CD14-positive monocyte (primary cell): Measurements from ENCODE around the gene MBP. TPM values are rescaled to one million over a fixed set of nuclear protein-coding genes. Genes with fewer than 3 reads are reported as not detected.

ENCODE experiments used
- DNase-seq, 3 donors: peaks; one replicate each; pipeline ENCODE4 v3.0.0-alpha.2; 2011 to 2022
- H2AFZ ChIP-seq: 2 replicates; pipeline ENCODE4 v1.6.0; 2012; ENCODE audit warnings: mild to moderate bottlenecking, low read depth, low read length, inconsistent platforms; ENCODE audit not compliant: insufficient read depth, poor library complexity, severe bottlenecking
- H3K27ac ChIP-seq, 2 donors: 1 replicate in 1 of 2; 2 replicates in 1 of 2; pipeline ENCODE4 v1.5.1; 2012 to 2013; ENCODE audit warnings: low read length in 2 of 2, control low read depth in 1 of 2, inconsistent platforms in 1 of 2, low read depth in 1 of 2, mild to moderate bottlenecking in 1 of 2
- H3K27me3 ChIP-seq, 2 donors: one replicate each; pipeline versions ENCODE4 v1.6.0 to v1.6.1; 2011 to 2013; ENCODE audit warnings: low read length in 2 of 2; ENCODE audit not compliant: control insufficient read depth in 2 of 2, insufficient read depth in 2 of 2
- H3K36me3 ChIP-seq, 2 donors: replicated peaks in 1 of 2; 1 replicate in 1 of 2; 2 replicates in 1 of 2; pipeline versions ENCODE4 v1.5.1 to v1.6.1; 2012 to 2013; ENCODE audit warnings: low read length in 2 of 2, control low read depth in 1 of 2, inconsistent platforms in 1 of 2, mild to moderate bottlenecking in 1 of 2; ENCODE audit not compliant: insufficient read depth in 2 of 2, control insufficient read depth in 1 of 2
- H3K4me1 ChIP-seq, 2 donors: 1 replicate in 1 of 2; 2 replicates in 1 of 2; pipeline versions ENCODE4 v1.5.1 to v1.6.1; 2012 to 2013; ENCODE audit warnings: low read length in 2 of 2, control low read depth in 1 of 2, inconsistent platforms in 1 of 2, mild to moderate bottlenecking in 1 of 2, moderate library complexity in 1 of 2; ENCODE audit not compliant: insufficient read depth in 2 of 2, control insufficient read depth in 1 of 2
- H3K4me2 ChIP-seq: replicated peaks from 2 replicates; pipeline ENCODE3; 2012; ENCODE audit warnings: low read length, moderate library complexity, mild to moderate bottlenecking; ENCODE audit not compliant: poor library complexity, severe bottlenecking; ENCODE audit errors: extremely low read depth
- H3K4me3 ChIP-seq, 3 experiments: fragments of 200-600 bp in 1 of 3; sonication (generic) in 1 of 3; replicated peaks in 1 of 3; 1 replicate in 2 of 3; 2 replicates in 1 of 3; pipeline ENCODE4 v1.5.1; 2011 to 2013; ENCODE audit warnings: low read length in 3 of 3, mild to moderate bottlenecking in 3 of 3, control low read depth in 2 of 3, low read depth in 2 of 3, inconsistent platforms in 1 of 3, moderate library complexity in 1 of 3
- H3K79me2 ChIP-seq: 2 replicates; pipeline ENCODE4 v1.6.0; 2012; ENCODE audit warnings: mild to moderate bottlenecking, control low read depth, inconsistent platforms, low read length, moderate library complexity; ENCODE audit not compliant: insufficient read depth
- H3K9ac ChIP-seq: 2 replicates; pipeline ENCODE4 v1.6.0; 2017; ENCODE audit warnings: low read length, mild to moderate bottlenecking; ENCODE audit not compliant: insufficient read depth, poor library complexity, severe bottlenecking
- H3K9me3 ChIP-seq, 2 donors: replicated peaks in 1 of 2; 1 replicate in 1 of 2; 2 replicates in 1 of 2; pipeline versions ENCODE4 v1.5.1 to v1.6.1; 2012 to 2013; ENCODE audit warnings: low read length in 2 of 2, control low read depth in 1 of 2; ENCODE audit not compliant: control insufficient read depth in 1 of 2, insufficient read depth in 1 of 2
- H4K20me1 ChIP-seq: 2 replicates; pipeline ENCODE4 v1.6.0; 2012; ENCODE audit warnings: mild to moderate bottlenecking, low read length, control low read depth, moderate library complexity; ENCODE audit not compliant: insufficient read depth
- H3K27ac Mint-ChIP-seq, 7 donors: one replicate each; pipeline ENCODE4 v1.8.0; 2020; ENCODE audit warnings: mild to moderate bottlenecking in 7 of 7, mixed read lengths in 7 of 7, moderate library complexity in 6 of 7, inconsistent platforms in 2 of 7
- H3K27me3 Mint-ChIP-seq, 3 donors: one replicate each; pipeline ENCODE4 v1.8.0; 2021 to 2022; ENCODE audit warnings: low read depth in 3 of 3, mild to moderate bottlenecking in 3 of 3, mixed read lengths in 3 of 3, moderate library complexity in 3 of 3, inconsistent platforms in 1 of 3
- H3K36me3 Mint-ChIP-seq, 2 donors: one replicate each; pipeline ENCODE4 v1.8.0; 2020; ENCODE audit warnings: mixed read lengths in 2 of 2, inconsistent platforms in 1 of 2, mild to moderate bottlenecking in 1 of 2
- H3K4me1 Mint-ChIP-seq: one replicate; pipeline ENCODE4 v1.8.0; 2020; ENCODE audit warnings: mild to moderate bottlenecking, mixed read lengths
- H3K4me3 Mint-ChIP-seq, 2 donors: one replicate each; pipeline ENCODE4 v1.8.0; 2020; ENCODE audit warnings: mild to moderate bottlenecking in 2 of 2, mixed read lengths in 2 of 2, moderate library complexity in 1 of 2
- H3K9me3 Mint-ChIP-seq, 7 donors: one replicate each; pipeline ENCODE4 v1.8.0; 2020 to 2022; ENCODE audit warnings: mixed read lengths in 7 of 7, mild to moderate bottlenecking in 6 of 7, moderate library complexity in 6 of 7, inconsistent platforms in 2 of 7
- CTCF ChIP-seq: fragments of 200-600 bp; IDR thresholded peaks from one replicate; pipeline ENCODE4 v1.8.0; 2022; ENCODE audit warnings: antibody characterized with exemption, mild to moderate bottlenecking
- WGBS: methylation state at CpG from one replicate; pipeline ENCODE4 v1.1.5; 2013; ENCODE audit warnings: missing lambda C conversion rate; ENCODE audit not compliant: insufficient coverage; 5-methylcytosine and 5-hydroxymethylcytosine counted together
- intact Hi-C, 2 donors: fragments of 100-400 bp; cut with micrococcal nuclease; formaldehyde crosslinking; loops; one replicate each; pipeline versions ENCODE4 v1.15.0 to v1.15.1; 2023
- polyA plus RNA-seq, 3 donors: library from polyadenylated mRNA; depleted of rRNA in 1 of 3; unstranded in 2 of 3; stranded (reverse) in 1 of 3; fragments of 300-500 nt in 2 of 3; fragments of >200 nt in 1 of 3; fragmentation: Illumina TruSeq in 2 of 3; gene quantifications; 1 replicate in 2 of 3; 2 replicates in 1 of 3; pipeline ENCODE4 v1.2.3, GENCODE V29; 2012 to 2021

Gene MBP
- polyA plus RNA-seq, 3 donors: 47.7 to 81.0 (median 50.4) TPM

GRCh38 chr18:77071711-77072292 lies 60.8 kb downstream of the MBP start:
- Mint-ChIP-seq H3K27ac (peak overlapping the region in 6 of 7 donors; percentile 2 to 80 (median 61)), H3K4me3 (no peak overlapping the region), H3K4me1 (peaks cover 58% of the 10 kb centered on the region), H3K36me3 (peaks cover 66 to 71% of the 10 kb centered on the region in 2 donors), H3K27me3 (peaks cover 0 to 3% (median 0%) of the 10 kb centered on the region in 3 donors), H3K9me3 (no peaks in the 10 kb centered on the region)
- peaks cover 30 to 33% of the 10 kb centered on the region in 2 donors for H3K4me1 ChIP-seq
- H3K27me3 ChIP-seq: no peaks in the 10 kb centered on the region
- H3K27ac ChIP-seq: peak overlapping the region in 1 of 2 donors; percentile 54
- no peaks in the 10 kb centered on the region for H4K20me1 ChIP-seq
- no peak for TF ChIP-seq CTCF
- H3K9me3 ChIP-seq: no peaks in the 10 kb centered on the region
- H2AFZ ChIP-seq: no peak overlapping the region
- H3K4me2 ChIP-seq: no peak overlapping the region
- H3K36me3 ChIP-seq: peaks cover 15 to 69% of the 10 kb centered on the region in 2 donors
- intact Hi-C loops: no loop called here
- WGBS: 86% methylated on average over 8 of the region's 10 CpGs
- peaks cover 94% of the 10 kb centered on the region for H3K79me2 ChIP-seq
- H3K9ac ChIP-seq: no peak overlapping the region
- peak in 1 of 3 donors; percentile 24 for DNase-seq
- no peak overlapping the region for H3K4me3 ChIP-seq

- Histone ChIP-seq H3K9ac (no peak overlapping the region), H4K20me1 (no peaks in the 10 kb centered on the region), H3K27ac (peak overlapping the region in 1 of 2 donors; percentile 54), H3K36me3 (peaks cover 8 to 62% of the 10 kb centered on the region in 2 donors), H3K9me3 (no peaks in the 10 kb centered on the region), H2AFZ (no peak overlapping the region), H3K27me3 (no peaks in the 10 kb centered on the region), H3K4me2 (no peak overlapping the region), H3K79me2 (peaks cover 90% of the 10 kb centered on the region), H3K4me1 (peaks cover 38 to 41% of the 10 kb centered on the region in 2 donors), H3K4me3 (no peak overlapping the region)
- peaks cover 0 to 3% (median 0%) of the 10 kb centered on the region in 3 donors for H3K27me3 Mint-ChIP-seq
- H3K9me3 Mint-ChIP-seq: no peaks in the 10 kb centered on the region
- intact Hi-C loops: no loop called here
- peak overlapping the region in 5 of 7 donors; percentile 41 to 81 (median 68) for H3K27ac Mint-ChIP-seq
- DNase-seq: no peak
- peaks cover 60 to 69% of the 10 kb centered on the region in 2 donors for H3K36me3 Mint-ChIP-seq
- no peak for TF ChIP-seq CTCF
- WGBS: no CpG with 5 or more reads among the region's 2 CpGs
- no peak overlapping the region for H3K4me3 Mint-ChIP-seq
- peaks cover 65% of the 10 kb centered on the region for H3K4me1 Mint-ChIP-seq
These were observed 61.5 kb downstream of the MBP start for GRCh38 chr18:77071061-77071460.
